GM18508 (cell line): Measurements from ENCODE around the gene USH2A.

Experiments
- ATAC-seq: cut with Tn5 transposase; IDR thresholded peaks from one replicate; pipeline ENCODE4 v1.9.1; 2021; ENCODE audit warnings: moderate number of reproducible peaks; ENCODE audit not compliant: insufficient read depth, unreplicated experiment

USH2A gene, protein sequence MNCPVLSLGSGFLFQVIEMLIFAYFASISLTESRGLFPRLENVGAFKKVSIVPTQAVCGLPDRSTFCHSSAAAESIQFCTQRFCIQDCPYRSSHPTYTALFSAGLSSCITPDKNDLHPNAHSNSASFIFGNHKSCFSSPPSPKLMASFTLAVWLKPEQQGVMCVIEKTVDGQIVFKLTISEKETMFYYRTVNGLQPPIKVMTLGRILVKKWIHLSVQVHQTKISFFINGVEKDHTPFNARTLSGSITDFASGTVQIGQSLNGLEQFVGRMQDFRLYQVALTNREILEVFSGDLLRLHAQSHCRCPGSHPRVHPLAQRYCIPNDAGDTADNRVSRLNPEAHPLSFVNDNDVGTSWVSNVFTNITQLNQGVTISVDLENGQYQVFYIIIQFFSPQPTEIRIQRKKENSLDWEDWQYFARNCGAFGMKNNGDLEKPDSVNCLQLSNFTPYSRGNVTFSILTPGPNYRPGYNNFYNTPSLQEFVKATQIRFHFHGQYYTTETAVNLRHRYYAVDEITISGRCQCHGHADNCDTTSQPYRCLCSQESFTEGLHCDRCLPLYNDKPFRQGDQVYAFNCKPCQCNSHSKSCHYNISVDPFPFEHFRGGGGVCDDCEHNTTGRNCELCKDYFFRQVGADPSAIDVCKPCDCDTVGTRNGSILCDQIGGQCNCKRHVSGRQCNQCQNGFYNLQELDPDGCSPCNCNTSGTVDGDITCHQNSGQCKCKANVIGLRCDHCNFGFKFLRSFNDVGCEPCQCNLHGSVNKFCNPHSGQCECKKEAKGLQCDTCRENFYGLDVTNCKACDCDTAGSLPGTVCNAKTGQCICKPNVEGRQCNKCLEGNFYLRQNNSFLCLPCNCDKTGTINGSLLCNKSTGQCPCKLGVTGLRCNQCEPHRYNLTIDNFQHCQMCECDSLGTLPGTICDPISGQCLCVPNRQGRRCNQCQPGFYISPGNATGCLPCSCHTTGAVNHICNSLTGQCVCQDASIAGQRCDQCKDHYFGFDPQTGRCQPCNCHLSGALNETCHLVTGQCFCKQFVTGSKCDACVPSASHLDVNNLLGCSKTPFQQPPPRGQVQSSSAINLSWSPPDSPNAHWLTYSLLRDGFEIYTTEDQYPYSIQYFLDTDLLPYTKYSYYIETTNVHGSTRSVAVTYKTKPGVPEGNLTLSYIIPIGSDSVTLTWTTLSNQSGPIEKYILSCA (N-terminal part only)

DNA sequence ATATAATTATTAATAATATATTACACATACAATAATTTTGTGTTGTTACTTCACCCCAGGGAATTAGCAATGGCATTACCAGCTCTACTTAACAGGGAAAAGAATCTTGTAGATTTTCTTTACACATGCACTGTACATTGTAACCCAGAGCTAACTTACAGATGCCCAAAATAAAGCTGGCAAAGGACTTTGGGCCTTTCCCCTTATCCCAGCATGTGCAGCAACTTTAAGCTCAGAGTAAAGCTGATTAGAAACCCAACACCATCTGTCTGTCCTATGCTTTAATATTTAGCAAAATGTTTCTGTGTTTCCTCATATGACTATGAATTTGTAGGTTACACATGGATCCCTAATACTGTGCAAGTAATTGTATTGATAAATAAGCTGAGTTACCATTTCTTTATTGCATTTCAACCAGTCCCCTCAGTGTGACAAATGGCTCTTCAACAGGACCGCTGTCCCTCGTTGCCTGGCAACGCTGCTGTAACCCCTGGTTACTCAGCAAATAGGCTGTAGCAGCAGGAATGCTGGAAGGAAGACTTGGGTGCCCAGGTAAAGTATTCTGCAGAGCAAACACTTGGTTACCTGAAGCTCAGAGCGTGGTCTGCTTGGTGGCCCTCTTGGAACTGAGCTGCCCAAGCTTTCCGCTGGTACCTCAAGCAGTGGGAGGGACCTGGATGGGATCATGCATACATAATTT, at the start of gene USH2A:
USH2A (minus strand) TSS at position 628 of the 700 bp plus-strand sequence. CDS start 1,112 bp downstream, outside the sequence.
- no peak for ATAC-seq

DNA sequence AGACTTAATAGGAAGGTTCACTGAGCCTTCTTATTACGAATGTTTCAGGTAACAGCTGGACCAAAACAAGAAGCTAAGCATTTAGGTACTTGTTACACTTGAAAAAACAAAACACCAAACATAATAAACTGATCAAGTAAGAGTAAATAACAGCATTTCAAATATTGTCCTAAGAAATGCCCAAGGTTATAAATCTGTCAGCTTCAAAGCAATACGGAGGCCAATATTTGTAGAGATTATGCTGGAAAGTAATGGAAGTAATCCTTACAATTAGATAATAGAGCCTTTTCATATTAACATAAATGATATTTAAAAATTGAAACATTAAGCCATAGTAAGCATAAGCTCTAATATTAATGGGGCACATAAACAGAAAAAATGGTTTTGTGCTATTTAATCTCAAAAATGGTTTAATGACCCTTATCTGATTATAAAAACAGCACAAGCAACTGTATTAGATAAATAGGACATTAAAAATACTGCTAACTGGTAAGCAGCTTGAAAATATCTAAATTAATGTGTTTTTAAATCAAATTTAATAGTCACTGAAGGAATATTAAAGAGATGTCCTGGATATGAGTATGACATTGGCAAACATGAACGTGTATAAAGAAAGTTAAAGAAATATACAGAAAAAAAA, 43.0 kb upstream of the USH2A start:
- no peak for ATAC-seq

DNA sequence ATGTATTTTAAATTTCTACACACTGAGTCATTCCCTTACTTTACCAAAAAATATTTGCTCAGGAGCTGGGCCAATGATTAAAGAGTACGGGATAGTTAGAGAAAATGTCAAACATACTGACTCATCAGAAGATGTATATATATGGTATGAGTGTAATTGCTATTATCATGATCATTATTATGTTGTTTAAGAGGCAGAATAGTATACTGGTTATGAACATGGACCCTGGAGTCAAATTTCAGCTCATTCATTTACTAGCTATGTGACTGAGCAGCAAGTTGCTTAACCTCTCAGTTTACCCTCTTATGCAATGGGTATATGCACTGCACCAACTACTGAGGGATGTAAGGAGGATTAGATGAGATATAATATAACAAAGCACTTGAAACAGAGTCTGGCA, 41.2 kb upstream of the USH2A start:
- ATAC-seq, result no peak

DNA sequence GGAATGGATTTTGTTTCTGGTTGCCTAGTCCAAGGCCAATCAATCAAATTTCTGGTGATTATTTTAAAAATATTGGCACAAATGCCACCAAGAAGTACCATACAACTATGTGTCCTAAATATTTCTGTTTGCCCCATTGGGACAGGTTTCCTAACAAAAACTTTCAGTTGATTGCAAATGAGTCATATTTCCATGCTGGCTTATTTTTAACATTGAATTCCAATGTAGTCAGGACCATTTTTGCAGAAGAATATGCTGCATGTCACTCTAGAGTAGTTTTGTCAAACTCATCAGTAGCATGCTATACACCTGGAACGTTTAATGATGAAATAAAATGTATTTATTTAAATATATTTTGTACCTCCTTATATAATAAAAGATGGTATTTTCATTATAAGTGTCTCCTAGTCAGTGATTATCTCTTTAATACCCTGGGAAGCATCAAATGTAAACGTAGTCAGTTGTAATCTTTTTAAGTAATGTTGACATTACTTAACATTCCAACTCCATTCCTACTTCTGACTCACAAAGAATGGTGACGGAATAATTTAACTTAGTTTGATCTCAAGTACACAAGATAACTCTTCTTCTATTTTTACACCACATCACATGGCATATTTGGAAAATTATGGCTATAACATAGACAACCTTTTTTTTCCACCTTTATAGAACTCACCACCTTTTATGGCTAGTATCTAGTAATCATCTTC, 39.0 kb upstream of the USH2A start:
- no peak for ATAC-seq

DNA sequence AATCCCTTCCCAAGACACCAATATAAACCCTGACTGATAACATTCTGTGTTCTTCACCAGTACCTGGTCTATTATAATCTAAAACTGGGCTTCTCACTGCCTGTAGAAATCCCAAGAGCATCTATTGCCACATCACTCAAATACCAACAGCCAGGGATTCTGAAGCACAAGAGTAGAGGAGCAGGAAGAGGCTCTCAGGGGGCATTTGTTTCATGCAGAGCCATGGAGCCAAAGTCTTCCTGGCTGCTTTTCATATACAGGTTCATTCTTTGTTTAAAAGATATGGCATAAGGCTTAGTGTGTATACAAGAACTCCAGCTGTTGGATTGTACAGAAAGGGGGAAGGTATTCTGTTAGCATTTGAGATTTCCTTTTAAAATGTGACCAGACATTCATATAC, 38.2 kb upstream of the USH2A start:
- no peak for ATAC-seq

DNA sequence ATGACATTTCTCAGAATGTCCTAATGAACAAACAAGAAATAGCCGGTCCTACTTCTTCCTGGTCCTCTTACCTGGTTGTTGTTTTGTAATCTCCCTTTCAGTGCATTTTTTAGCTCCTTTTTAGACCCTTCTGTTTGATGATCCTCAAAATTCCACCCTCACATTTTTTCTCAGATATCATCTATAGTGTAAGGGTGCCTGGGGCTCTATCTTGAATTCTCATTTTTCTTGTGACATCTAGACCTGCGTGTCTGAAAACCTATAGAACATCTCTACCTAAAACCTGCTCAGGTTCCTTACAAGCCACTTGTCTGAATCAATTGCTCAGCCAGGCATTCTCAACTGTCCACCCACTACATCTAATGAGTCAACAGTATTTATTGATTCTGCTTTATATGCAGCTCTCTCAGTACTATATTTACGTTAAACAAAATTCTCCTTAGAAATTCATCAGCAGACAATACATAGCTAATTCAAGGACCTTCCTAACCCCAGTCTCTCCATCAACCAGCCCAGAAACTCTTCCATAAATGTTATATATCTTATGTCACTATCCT, 36.5 kb upstream of the USH2A start:
- no peak for ATAC-seq

DNA sequence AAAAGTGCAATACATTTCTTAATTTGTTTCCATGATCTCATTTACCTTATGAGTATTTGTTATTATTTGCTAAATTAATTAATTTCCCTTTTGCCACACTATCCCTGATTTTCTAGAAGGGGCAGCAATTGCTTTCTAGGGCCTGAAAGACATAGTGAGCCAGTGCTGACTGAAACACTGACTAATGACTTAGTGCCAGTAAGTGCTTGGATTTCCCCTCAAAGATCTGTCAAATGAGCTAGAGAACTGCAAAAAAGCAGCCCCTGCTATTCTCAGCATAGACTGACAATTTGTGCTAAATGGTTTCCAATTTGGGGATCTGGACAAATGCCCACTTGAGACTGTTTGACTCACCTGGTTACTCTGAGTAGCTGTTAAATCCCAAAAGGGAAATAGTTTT, 35.6 kb upstream of the USH2A start:
- no peak for ATAC-seq

DNA sequence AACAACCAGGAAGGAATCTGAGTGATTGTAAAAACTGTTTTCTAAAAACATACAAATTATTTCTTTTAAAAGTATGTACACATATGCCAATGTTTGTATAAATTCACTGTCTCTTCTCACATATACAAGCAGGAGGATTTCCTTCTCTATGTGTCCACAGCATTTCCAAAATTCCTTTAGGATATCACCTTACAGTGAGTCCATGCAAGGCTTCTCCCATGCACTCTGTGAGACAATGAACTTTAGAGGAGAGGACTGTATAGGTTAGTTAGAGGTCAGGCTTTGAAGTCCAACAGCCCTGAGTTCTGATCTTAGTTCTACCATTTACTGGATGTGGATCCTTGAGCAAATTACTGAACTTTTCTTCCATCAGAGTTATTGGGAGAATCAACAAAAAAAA, 34.1 kb upstream of the USH2A start:
- no peak for ATAC-seq

DNA sequence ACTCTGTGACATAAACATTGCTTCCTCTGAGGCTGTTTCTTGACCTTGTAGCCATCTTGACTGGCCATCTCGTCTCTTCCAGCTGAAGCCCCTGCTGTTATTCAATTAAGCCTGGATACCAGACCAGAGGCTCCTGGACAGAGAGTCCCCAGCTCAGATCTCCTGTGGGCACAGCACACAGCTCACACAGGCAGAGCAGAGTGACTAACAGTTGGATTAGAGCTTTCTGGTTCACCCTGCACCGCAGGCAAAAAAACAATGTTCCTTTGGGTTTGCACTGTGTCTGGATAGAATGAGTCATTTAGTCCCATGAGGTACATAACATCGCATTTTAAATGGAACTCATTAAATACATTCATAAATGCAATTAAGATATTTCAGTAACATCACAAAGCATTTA, 33.4 kb upstream of the USH2A start:
- no peak for ATAC-seq

DNA sequence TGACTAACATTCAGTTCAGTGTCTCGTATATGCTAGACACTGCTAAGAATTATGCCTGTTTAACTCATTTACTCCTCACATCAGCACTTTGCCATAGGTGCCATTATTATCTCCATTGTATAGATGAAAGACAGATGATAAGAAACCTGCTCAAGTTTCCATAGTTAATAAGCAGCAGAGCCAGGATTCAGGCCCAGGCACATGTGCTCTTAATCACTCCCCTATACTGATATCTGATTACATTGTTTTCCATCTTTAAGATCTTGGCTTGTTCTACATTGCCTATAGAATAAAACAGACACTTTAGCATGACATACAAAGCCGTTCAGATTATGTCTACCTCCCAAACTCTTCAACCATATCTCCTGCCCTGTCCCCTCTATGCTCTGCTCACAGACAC, 30.5 kb upstream of the USH2A start:
- ATAC-seq, result no peak

DNA sequence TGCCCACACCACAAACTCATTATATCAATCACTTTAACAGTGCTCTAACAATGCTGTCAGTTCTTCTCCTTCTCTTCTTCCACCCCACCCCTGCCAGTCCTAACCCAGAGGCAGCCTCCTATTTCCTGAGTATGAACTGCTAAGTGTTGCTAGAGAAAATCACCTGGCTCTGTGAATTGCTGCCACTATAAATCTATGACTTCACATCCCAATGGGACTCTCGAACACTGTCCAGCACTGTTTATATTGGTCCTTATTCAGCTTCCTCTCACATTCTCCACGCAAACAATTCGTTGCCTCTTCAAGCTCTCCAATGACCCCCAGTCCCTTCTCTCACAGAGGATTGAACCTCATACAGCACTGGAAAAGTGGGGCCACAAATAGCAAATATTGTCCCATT, 27.0 kb upstream of the USH2A start:
- ATAC-seq, result no peak

DNA sequence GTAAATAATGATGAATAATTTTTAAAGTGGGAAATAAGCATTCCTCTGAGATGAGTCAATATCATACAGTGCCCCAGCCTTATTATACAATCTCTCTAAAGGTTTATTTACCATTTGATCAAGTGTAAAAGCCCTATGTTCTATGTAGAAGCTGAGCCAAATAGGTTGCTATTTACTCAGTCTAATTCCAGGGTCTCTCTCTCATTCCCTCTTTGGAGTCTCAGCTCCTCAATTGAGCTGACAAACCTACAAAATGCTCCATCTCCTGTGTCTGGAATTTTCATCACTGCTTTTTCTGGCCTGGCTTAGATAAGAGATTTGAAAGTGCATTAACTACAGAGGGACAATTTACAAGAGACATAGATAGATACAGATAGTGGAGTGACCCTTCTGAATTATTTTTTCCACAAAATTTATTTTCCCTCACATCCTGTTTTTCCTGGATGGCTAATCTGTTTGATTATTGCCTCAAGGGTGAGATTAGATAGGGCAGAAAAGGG, 24.8 kb upstream of the USH2A start:
- ATAC-seq, result no peak

DNA sequence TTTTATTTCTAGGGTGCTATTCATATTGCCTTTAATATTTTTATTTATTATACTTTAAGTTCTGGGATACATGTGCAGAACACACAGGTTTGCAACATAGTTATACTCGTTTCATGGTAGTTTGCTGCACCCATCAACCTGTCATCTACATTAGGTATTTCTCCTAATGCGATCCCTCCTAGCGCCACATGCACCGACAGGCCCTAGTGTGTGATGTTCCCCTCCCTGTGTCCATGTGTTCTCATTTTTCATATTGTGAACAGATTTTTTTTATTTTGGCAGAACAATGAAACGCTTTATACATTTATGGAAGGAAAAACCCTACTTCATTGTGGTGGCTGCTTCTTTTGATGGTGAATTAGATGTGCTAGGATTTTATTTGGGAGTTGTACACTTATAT, 14.4 kb upstream of the USH2A start:
- ATAC-seq, result no peak

DNA sequence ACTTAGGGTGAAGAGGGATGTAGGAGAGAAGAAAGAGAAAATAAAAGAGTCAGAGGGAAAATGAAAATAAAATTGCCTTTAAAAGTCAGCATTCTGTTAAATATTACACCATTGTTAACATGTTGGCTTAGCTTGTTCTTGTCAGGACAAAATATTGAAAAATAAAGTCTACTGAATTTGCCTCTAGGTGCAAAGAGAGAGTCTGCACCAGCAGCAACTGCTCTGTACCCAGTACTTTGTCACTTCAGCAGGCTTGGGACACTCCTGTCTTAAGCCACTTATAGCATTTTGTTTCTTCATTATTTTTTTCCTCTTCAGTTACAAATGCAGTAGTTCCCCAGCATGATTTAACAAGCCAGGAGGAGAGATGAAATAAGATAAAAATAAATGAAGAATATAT, 11.0 kb upstream of the USH2A start:
- ATAC-seq, result no peak

DNA sequence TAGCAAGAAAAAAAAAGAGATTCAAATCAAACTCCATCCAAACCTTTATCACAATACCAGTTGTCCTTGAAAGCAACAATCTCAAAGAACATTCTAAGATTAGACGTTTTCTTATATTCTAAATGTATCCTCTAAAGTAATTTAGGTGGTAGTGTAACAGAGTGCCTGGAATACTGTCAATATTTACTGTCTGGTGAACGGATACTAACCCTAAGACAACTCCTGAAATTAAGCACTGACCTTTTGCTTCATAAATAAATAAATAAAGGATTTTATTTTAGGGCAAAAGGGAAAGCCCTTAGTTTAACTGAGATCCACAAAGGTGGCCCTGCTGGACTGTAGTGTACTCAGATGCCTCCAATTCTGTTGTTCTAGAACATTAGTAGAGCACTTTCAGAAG, 9.9 kb upstream of the USH2A start:
- no peak for ATAC-seq

DNA sequence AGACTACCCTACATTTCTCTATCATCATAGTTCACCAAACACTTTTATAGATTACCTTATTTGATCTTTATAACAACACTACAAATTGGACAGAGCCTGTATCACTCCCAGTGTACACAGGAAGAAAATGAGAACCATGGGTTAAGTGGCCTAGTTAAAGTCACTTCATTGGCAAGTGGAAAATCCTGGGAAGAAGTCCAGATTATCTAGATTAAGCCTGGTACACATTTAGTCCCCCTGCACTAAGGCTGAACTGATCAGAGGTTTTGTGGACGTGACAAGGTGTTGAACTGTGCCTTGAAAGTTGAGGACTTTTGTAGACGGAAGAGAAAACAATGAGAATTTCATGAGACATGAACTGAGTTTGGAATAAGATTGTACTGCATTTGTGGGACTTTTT, 7.5 kb upstream of the USH2A start:
- ATAC-seq, result no peak

DNA sequence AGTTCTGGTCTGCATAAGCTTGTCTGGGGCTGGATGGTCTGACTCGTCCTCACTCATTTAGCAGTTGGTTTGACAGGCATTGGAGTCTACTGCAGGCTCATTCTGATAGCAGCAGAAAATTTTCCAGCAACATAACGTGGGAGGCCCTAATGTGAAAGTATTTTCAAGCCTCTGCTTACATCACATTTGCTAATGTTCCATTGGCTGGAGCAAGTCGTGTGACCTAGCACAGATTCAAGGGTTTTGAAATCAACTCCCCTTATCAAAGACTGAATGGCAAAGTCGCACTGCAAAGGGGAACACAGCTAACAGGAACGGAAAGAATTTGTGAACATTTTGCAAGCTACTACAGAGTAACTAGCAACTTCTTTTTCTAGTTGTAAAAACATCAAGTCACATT, 2.3 kb upstream of the USH2A start:
- ATAC-seq, result no peak

DNA sequence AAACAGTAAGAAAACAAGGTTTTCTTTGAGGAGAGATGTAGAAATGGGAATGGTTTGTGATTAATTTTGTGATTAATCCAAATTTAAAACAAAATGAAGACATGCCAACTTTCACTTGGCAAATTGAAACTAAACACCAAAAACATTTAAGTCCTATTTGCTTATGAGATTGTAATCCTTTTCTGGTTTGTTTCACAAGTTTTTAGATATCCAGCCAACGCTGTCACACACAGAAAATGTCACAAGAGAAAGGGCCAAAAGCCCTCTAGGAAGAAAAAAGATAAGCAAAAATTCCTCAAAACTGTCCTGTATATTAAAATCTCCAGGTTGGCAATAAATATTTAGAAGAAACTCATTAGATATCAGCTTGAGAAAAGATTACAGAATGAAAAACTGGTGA, 2.5 kb downstream of the USH2A start:
- ATAC-seq, result no peak

DNA sequence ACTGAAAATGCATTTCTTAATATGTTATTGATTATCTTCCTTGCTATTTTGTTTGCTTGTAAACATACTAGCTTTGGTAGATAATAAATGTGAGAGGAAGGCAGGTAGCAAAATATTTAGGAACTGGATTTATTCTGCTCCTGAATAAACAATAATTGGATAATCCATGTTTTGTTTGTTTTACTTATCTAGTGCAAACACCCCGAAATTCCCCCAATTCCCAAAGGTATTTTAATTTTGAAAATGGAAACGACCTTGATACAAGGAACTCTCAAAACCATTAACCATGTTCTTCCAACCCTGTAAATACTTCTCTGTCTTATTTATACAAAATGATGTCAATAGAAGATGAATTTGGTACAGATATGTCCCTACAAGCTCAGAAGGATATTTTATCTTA, 3.0 kb downstream of the USH2A start:
- no peak for ATAC-seq
